Frontal cortex (tissue), 4 donors: Measurements from ENCODE around the gene SV2C. TPM values are rescaled to one million over a fixed set of nuclear protein-coding genes. Genes with fewer than 3 reads are reported as not detected.
"Not testable (repeated sequence)": the region's sequence is repeated elsewhere in the genome, so short reads cannot be mapped to it uniquely, and the experiment has no call there.

Experiments used
- DNase-seq, 2 donors: peaks; one replicate each; pipeline ENCODE4 v3.0.0; 2012; ENCODE audit warnings: low spot score in 2 of 2
- FAIRE-seq: peaks from 2 replicates; lab custom pipeline; 2012; peaks lifted over from hg19 to GRCh38; lab: Jason Lieb, UNC
- total RNA-seq: library from RNA; depleted of rRNA; stranded (reverse); fragments of >200 nt; gene quantifications from one replicate; pipeline ENCODE4 v1.2.3, GENCODE V29; 2014
- donor health status: control.
- donor health status: control.
- donor health status: control.

The SV2C gene
- total RNA-seq, 1 donor from 2014 or later = 2.9 TPM

- DNase-seq (no peak), FAIRE-seq (no peak)
Observed at GRCh38 chr5:76289692-76290091, 206.5 kb downstream of the SV2C start.

GRCh38 chr5:76290321-76290757 is 207.2 kb downstream of the SV2C start:
- no peak for FAIRE-seq
- no peak for DNase-seq

GRCh38 chr5:76291305-76292077 is 208.3 kb downstream of the SV2C start:
- DNase-seq (no peak), FAIRE-seq (no peak)

DNA sequence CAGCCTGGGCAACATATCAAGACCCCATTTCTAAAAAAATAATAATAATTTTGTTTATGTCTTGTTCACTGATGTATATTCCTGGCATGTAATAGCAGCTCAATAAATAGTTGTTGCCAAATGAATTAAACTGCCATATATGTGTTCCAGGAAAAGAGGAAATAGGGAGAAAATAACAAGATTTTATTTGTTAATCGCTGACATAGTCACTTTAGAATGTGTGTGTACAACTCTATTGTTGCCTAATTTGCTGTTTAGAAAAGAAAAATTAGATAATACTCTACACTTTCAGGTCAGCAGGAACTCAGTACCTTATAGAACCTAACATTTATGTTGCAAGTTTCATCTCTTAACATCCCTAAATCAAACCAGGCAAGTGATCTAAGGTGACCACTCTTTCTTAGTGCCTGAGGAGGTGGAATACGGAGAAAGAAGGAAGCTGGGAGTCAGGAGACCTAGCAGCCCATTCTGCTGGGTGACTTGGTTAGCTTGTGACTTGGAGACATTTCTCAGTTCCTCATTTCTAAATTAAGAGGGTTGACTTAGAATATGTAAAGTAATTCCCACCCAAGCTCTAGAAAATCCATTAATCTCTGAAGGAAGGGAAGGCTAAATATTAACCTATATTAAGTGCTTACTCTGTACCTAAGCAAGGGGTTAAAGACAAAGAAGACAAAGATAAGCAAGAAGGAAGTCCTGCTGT is 209.6 kb downstream of the SV2C start:
- FAIRE-seq (no peak), DNase-seq (no peak)

- DNase-seq = no peak
- FAIRE-seq = no peak
Observed at GRCh38 chr5:76294573-76294972, 211.4 kb downstream of the SV2C start.

- FAIRE-seq = no peak
- DNase-seq = no peak
Observed at GRCh38 chr5:76298852-76299251, 215.7 kb downstream of the SV2C start.

DNA sequence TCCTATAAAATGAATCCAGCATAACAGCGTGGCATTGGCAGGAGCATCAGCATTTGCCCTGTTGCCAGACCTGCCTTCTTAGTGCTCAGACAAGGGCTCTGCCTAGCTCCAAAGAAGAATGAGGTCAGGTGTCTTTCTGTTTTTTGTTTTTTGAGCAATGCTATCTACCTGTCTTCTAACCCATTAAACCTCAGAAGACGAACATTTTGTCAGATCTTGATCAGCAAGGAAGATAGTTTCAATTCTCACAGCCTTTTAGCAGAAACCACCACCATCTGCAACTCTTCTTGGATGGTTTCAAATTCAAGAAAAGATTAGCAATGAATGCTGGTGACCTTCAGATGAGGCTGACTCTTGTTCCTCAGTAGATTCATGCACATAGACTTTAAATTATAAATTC is 216.4 kb downstream of the SV2C start:
- no peak for DNase-seq
- no peak for FAIRE-seq

DNA sequence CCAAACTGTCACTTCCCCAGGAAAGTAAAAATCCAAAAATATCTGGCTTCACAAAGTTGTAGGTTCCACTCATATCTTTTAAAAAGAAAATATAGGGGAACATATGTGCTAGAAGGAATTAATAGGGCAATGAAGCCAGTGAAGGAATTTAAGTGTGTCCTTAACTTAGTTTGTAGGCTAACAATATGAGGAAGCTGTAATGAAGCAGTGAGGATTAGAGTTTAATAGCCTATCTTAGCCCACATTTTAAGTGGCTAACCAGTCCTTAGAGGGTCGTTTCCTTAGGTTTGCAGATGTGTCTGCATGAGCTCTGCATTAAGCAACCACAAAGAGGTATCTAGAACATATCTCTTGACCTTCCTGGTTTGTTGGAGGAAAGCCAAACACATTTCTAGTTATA is 218.7 kb downstream of the SV2C start:
- not testable (repeated sequence) for FAIRE-seq, DNase-seq

GRCh38 chr5:76302661-76303060 is 219.5 kb downstream of the SV2C start:
- not testable (repeated sequence) for DNase-seq, FAIRE-seq

DNA sequence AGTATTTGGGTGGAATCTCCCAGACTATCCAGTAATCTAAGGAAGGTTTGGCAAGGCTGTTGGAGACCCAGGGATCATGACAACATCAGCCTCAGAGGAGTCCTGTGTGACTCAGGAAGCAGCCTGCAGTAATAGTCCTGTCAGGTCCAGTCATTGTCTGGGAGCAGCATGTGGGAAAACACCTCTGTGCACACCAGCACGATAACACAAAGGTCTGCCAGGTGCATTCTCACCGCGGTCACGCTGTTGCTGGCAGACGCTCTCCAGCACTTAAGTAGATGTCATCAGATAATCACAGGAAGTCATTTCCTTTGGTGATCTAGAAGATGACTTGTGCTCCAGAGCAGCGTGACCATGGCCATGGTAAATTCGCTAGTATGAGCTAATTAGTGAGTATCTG is 220.7 kb downstream of the SV2C start:
- no peak for DNase-seq
- no peak for FAIRE-seq

GRCh38 chr5:76305269-76305668 is 222.1 kb downstream of the SV2C start:
- no peak for DNase-seq
- no peak for FAIRE-seq

DNA sequence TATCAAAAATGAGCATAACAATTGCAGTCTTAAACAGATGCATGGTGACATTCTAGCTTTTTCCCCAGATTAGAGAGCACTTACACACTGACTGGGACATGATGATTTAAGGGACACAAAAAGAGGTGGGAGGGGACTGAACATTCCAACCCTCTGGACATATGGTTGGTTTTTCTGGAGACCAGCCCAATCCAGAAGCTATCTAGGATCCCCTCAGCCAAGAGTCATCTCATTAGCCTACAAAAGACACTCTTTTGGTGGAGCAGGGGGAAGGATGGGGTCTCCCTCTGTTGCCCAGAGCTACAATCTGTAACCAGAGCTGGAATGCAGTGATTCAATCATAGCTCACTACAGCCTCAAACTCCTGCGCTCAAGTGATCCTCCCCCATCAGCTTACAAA is 222.6 kb downstream of the SV2C start:
- DNase-seq = no peak
- FAIRE-seq = no peak

GRCh38 chr5:76310208-76310607 is 227.0 kb downstream of the SV2C start:
- no peak for DNase-seq
- no peak for FAIRE-seq

DNA sequence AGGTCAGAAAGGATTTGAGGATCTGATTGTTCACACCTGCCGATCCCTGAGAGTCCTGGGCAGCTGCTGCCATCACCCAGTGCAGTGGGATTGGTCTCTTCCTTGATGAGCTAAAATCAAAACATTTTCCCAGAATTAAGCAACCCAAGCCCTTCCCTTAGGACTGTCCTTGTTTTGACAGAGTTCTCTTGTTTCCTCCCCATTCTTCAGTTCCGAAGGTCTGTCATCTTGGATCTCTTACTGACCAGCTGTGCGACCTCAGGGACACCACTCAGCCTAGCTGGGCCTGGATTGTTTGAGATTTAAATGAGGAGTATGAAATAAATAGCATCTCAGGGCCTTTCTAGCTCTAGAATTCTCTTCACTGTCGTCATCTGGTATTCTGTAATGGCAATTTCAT is 229.6 kb downstream of the SV2C start:
- FAIRE-seq = no peak
- no peak for DNase-seq

DNA sequence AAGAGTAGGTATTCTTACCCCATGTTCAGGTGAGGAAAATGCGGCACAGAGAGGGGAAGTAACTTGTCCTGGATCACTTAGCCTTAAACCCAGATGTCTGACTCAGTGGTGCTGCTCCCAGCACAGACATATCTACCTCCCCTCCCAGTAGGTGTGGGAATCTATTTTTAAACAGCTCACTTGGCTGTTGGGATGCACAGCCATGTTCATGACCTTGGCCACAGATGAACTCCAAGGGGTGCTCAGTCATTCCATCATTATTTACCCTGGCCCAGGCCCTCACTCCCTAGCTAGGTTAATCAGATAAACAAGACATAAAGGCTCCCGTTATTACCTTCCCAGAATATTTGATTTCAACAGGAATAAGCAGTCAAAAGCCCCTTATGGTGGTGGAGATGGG is 231.5 kb downstream of the SV2C start:
- no peak for FAIRE-seq
- DNase-seq = no peak

GRCh38 chr5:76319673-76320072 is 236.5 kb downstream of the SV2C start:
- no peak for DNase-seq
- FAIRE-seq = no peak

DNA sequence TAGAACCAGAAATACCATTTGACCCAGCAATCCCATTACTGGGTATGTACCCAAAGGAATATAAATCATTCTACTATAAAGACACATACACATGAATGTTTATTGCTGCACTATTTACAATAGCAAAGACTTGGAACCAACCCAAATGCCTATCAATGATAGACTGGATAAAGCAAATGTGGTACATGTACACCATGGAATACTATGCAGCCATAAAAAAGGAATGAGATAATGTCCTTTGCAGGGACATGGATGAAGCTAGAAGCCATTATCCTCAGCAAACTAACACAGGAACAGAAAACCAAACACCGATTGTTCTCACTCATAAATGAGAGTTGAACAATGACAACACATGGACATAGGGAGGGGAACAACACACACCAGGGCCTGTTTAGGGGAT is 240.3 kb downstream of the SV2C start:
- not testable (repeated sequence) for DNase-seq, FAIRE-seq

GRCh38 chr5:76325326-76325725 is 242.1 kb downstream of the SV2C start:
- DNase-seq (no peak), FAIRE-seq (no peak)

DNA sequence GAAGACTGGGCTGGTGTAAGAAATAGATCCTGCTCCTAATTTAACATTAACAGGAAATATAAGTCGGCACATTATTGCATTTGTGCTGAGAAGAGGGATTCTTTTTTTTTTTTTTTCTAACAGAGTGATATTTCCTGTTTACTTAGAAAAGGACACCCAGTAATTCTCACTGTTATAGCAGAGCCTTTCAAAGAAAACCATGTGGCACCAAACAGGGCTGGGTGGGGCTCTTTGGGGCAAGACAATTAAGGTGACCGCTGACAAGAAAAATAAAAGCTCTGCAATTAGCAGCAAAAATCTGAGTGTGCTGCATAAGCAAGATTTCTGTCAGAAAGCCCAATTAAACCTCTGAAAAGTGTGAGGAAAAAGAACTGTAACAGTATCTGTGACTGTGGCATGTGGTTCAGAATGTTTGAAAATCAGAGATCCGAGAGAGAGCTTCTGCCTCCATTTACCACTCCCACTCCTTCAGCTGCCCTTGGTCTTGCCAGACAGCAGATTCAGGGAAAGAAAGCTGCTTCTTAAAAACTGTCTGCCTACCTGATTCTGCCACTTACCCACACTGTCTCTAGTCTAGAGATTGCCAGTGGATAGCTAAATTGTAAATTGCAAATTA is 242.8 kb downstream of the SV2C start:
- FAIRE-seq (no peak), DNase-seq (peak in 1 of 2 donors; percentile 12)

- FAIRE-seq = no peak
- no peak for DNase-seq
Observed at GRCh38 chr5:76326577-76327302, 243.6 kb downstream of the SV2C start.
